HS-27A (cell line): ENCODE data around the gene DECR2.
A peak's percentile ranks its signal among the peaks of the same experiment; 100 is the strongest.
"Not testable (repeated sequence)": the region's sequence is repeated elsewhere in the genome, so short reads cannot be mapped to it uniquely, and the experiment has no call there.

Experiments used
- DNase-seq: peaks from one replicate; pipeline ENCODE4 v3.0.0-alpha.2; 2012; ENCODE audit warnings: low read depth, missing footprints

The DECR2 gene

GRCh38 chr16:379183-379960 lies 22.3 kb upstream of the DECR2 start:
- no peak for DNase-seq

GRCh38 chr16:379961-380761 lies 21.5 kb upstream of the DECR2 start:
- DNase-seq, result no peak

- no peak for DNase-seq
These were observed 21.0 kb upstream of the DECR2 start for GRCh38 chr16:380762-381011.

- DNase-seq, result no peak
These were observed 20.5 kb upstream of the DECR2 start for GRCh38 chr16:381012-381788.

- no peak for DNase-seq
These were observed 19.6 kb upstream of the DECR2 start, which contains the start of gene PGAP6 for GRCh38 chr16:381789-382717. Gene PGAP6, minus strand, starts transcription at chr16:381978. Its CDS starts 157 bp downstream, at chr16:381821.

- no peak for DNase-seq
These were observed 18.2 kb upstream of the DECR2 start for GRCh38 chr16:383326-384051.

- no peak for DNase-seq
These were observed 15.0 kb upstream of the DECR2 start for GRCh38 chr16:386641-387156.

GRCh38 chr16:387761-388666 lies 13.7 kb upstream of the DECR2 start:
- DNase-seq, result not testable (repeated sequence)

- no peak for DNase-seq
These were observed 12.3 kb upstream of the DECR2 start for GRCh38 chr16:389352-389751.

GRCh38 chr16:391885-392335 lies 9.8 kb upstream of the DECR2 start:
- DNase-seq, result peak; percentile 33

- DNase-seq, result no peak
These were observed 9.1 kb upstream of the DECR2 start for GRCh38 chr16:392450-393030.

GRCh38 chr16:396199-396598 lies 5.5 kb upstream of the DECR2 start:
- DNase-seq, result no peak

- DNase-seq, result peak; percentile 23
These were observed 5.1 kb upstream of the DECR2 start for GRCh38 chr16:396605-397004.

GRCh38 chr16:397135-397661 lies 4.5 kb upstream of the DECR2 start, which contains the start of gene NME4:
Gene NME4, plus strand, starts transcription at chr16:397199. Its CDS starts 24 bp downstream, at chr16:397223.
- DNase-seq, result no peak

- DNase-seq, result no peak
These were observed 3.9 kb upstream of the DECR2 start for GRCh38 chr16:397736-398332.

GRCh38 chr16:398561-399339 lies 2.9 kb upstream of the DECR2 start:
- DNase-seq, result no peak

- DNase-seq, result no peak
These were observed 2.2 kb upstream of the DECR2 start for GRCh38 chr16:399340-400019.
